CD1c-positive myeloid dendritic cell (primary cell): ENCODE data around the gene KCNIP1.
A peak's percentile ranks its signal among the peaks of the same experiment; 100 is the strongest.

Experiments
- DNase-seq: peaks from one replicate; pipeline ENCODE4 v3.0.0-alpha.2; 2016; ENCODE audit errors: extremely low spot score

The KCNIP1 gene

GRCh38 chr5:170503990-170504596 lies at the start of gene KCNIP1:
Gene KCNIP1, plus strand, starts transcription at chr5:170504020.
- DNase-seq, result peak; percentile 15

GRCh38 chr5:170463426-170463825 lies 40.4 kb upstream of the KCNIP1 start:
- DNase-seq, result no peak

- no peak for DNase-seq
These were observed 39.3 kb upstream of the KCNIP1 start for GRCh38 chr5:170464280-170465127.

GRCh38 chr5:170466553-170466952 lies 37.3 kb upstream of the KCNIP1 start:
- DNase-seq, result no peak

GRCh38 chr5:170466988-170467707 lies 36.7 kb upstream of the KCNIP1 start:
- DNase-seq, result peak; percentile 84

- DNase-seq, result no peak
These were observed 35.1 kb upstream of the KCNIP1 start for GRCh38 chr5:170468633-170469285.

- DNase-seq, result no peak
These were observed 34.4 kb upstream of the KCNIP1 start for GRCh38 chr5:170469414-170469813.

GRCh38 chr5:170470275-170470674 lies 33.5 kb upstream of the KCNIP1 start:
- no peak for DNase-seq

GRCh38 chr5:170470808-170471404 lies 32.9 kb upstream of the KCNIP1 start:
- no peak for DNase-seq

GRCh38 chr5:170471551-170472178 lies 32.2 kb upstream of the KCNIP1 start:
- DNase-seq, result peak; percentile 49

GRCh38 chr5:170473642-170474041 lies 30.2 kb upstream of the KCNIP1 start:
- no peak for DNase-seq

GRCh38 chr5:170474489-170475274 lies 29.1 kb upstream of the KCNIP1 start:
- DNase-seq, result no peak

- no peak for DNase-seq
These were observed 28.4 kb upstream of the KCNIP1 start for GRCh38 chr5:170475294-170476000.

GRCh38 chr5:170476704-170477103 lies 27.1 kb upstream of the KCNIP1 start:
- no peak for DNase-seq

- DNase-seq, result no peak
These were observed 25.9 kb upstream of the KCNIP1 start for GRCh38 chr5:170477906-170478305.

- no peak for DNase-seq
These were observed 25.5 kb upstream of the KCNIP1 start for GRCh38 chr5:170478306-170478705.

- DNase-seq, result peak; percentile 54
These were observed 24.3 kb upstream of the KCNIP1 start for GRCh38 chr5:170479484-170479883.

- DNase-seq, result no peak
These were observed 23.6 kb upstream of the KCNIP1 start for GRCh38 chr5:170480260-170480659.

GRCh38 chr5:170481849-170482248 lies 22.0 kb upstream of the KCNIP1 start:
- no peak for DNase-seq

GRCh38 chr5:170482511-170482910 lies 21.3 kb upstream of the KCNIP1 start:
- DNase-seq, result no peak
